ENCODE measurements around the gene ABI2. TPM values are rescaled to one million over a fixed set of nuclear protein-coding genes. Genes with fewer than 3 reads are reported as not detected.

ABI2 gene
- total RNA-seq, 1 donor from 2014 or later = 101 TPM

DNA sequence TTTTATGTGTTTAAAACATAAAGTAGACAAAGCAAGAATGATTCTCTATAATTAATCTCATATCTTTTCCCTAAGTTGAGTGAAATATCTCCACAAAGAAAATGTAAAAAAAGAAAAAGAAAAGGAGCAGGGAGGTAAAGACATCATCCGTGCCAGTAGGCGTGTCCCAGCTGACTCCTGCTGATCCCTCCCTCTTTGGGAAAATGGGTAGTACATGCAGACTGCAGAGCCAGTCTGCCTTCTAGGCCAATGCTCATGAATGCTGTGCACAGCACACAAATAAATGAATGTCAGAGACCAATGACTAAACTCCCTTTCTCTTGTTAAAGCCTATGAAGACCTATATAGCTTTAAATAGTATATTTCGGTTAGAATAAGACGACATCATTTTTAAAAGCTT is 142.2 kb downstream of the ABI2 start:
- Mint-ChIP-seq H3K4me3 (ENCODE audit: unreplicated experiment) (no peak overlapping the region), H3K27me3 (ENCODE audit: unreplicated experiment) (no peaks in the 10 kb centered on the region), H3K4me1 (ENCODE audit: unreplicated experiment) (no peaks in the 10 kb centered on the region), H3K27ac (ENCODE audit: unreplicated experiment) (no peak overlapping the region), H3K9me3 (ENCODE audit: unreplicated experiment) (no peaks in the 10 kb centered on the region), H3K36me3 (ENCODE audit: low read depth, unreplicated experiment) (peaks cover 5% of the 10 kb centered on the region)
- DNase-seq (ENCODE audit: low spot score) = no peak
- TF ChIP-seq, protein P1, sequence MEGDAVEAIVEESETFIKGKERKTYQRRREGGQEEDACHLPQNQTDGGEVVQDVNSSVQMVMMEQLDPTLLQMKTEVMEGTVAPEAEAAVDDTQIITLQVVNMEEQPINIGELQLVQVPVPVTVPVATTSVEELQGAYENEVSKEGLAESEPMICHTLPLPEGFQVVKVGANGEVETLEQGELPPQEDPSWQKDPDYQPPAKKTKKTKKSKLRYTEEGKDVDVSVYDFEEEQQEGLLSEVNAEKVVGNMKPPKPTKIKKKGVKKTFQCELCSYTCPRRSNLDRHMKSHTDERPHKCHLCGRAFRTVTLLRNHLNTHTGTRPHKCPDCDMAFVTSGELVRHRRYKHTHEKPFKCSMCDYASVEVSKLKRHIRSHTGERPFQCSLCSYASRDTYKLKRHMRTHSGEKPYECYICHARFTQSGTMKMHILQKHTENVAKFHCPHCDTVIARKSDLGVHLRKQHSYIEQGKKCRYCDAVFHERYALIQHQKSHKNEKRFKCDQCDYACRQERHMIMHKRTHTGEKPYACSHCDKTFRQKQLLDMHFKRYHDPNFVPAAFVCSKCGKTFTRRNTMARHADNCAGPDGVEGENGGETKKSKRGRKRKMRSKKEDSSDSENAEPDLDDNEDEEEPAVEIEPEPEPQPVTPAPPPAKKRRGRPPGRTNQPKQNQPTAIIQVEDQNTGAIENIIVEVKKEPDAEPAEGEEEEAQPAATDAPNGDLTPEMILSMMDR (IDR thresholded peaks at IDR 0.05; ENCODE audit: unreplicated experiment) = no peak

DNA sequence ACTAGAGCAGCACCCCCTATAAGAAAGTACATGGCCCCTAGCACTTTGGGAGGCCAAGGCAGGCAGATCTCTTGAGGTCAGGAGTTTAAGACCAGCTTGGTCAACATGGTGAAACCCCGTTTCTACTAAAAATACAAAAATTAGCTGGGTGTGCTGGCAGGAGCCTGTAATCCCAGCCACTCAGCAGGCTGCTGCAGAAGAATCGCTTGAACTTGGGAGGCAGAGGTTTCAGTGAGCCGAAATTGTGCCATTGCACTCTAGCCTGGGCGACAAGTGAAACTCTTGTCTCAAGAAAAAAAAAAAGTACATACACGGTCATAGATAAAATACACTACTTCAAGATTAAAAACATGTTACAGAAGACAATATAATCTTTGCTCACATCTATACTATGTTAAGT is 143.1 kb downstream of the ABI2 start:
- Mint-ChIP-seq H3K9me3 (ENCODE audit: unreplicated experiment) (no peaks in the 10 kb centered on the region), H3K27me3 (ENCODE audit: unreplicated experiment) (no peaks in the 10 kb centered on the region), H3K27ac (ENCODE audit: unreplicated experiment) (no peak overlapping the region), H3K4me1 (ENCODE audit: unreplicated experiment) (no peaks in the 10 kb centered on the region), H3K36me3 (ENCODE audit: low read depth, unreplicated experiment) (peaks cover 5% of the 10 kb centered on the region), H3K4me3 (ENCODE audit: unreplicated experiment) (no peak overlapping the region)
- no peak for DNase-seq (ENCODE audit: low spot score)
- TF ChIP-seq, protein P1 (IDR thresholded peaks at IDR 0.05; ENCODE audit: unreplicated experiment) = no peak

DNA sequence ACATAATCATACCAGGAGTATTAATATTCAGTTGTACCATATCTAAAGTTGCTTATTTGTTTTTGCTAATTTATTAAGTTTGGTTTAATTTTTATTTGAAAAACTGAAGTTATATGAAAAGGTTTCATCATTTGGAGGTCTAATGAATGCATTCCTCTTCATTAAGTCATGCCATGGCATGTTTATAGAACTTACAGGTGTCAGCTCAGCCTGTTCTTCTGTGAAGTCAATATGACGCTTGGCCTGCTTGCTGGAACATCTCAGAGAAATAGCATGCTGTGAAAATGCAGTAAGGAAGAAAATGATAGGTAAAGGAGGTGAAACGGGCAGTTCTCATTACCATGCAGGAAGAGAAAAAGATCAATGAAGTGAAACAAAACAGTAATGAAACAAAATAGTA is 148.7 kb downstream of the ABI2 start:
- no peak for DNase-seq (ENCODE audit: low spot score)
- Mint-ChIP-seq H3K4me3 (ENCODE audit: unreplicated experiment) (no peak overlapping the region), H3K27me3 (ENCODE audit: unreplicated experiment) (no peaks in the 10 kb centered on the region)

DNA sequence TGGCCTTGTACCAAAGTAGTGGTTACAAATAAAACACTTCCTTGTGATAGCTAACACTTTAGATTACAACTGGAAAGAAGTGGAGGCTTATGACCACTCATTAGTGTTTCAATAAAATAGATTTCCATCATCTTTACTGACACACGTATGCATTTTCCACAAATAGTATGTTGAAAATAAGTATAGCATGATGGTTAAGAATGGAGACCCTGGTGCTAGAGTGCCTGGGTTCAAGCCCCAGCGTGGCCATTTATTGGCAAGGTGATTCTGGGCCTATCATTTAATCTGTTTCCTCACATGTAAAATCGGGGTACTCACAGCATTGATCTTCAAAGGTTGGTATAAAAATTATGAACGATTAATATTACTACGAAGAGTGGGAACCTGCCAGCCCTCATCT is 152.4 kb downstream of the ABI2 start:
- Mint-ChIP-seq H3K36me3 (ENCODE audit: low read depth, unreplicated experiment) (peaks cover 10% of the 10 kb centered on the region), H3K4me1 (ENCODE audit: unreplicated experiment) (peaks cover 3% of the 10 kb centered on the region), H3K27me3 (ENCODE audit: unreplicated experiment) (no peaks in the 10 kb centered on the region), H3K9me3 (ENCODE audit: unreplicated experiment) (no peaks in the 10 kb centered on the region), H3K4me3 (ENCODE audit: unreplicated experiment) (no peak overlapping the region), H3K27ac (ENCODE audit: unreplicated experiment) (no peak overlapping the region)
- DNase-seq (ENCODE audit: low spot score) = no peak
- TF ChIP-seq, protein P1 (IDR thresholded peaks at IDR 0.05; ENCODE audit: unreplicated experiment) = no peak

More for the DNA sequence above, 148.7 kb downstream of the ABI2 start:
- TF ChIP-seq, protein P1 (IDR thresholded peaks at IDR 0.05; ENCODE audit: unreplicated experiment) = no peak
- H3K9me3 Mint-ChIP-seq (ENCODE audit: unreplicated experiment) = no peaks in the 10 kb centered on the region
- H3K4me1 Mint-ChIP-seq (ENCODE audit: unreplicated experiment) = no peaks in the 10 kb centered on the region
- no peak overlapping the region for H3K27ac Mint-ChIP-seq (ENCODE audit: unreplicated experiment)
- peaks cover 4% of the 10 kb centered on the region for H3K36me3 Mint-ChIP-seq (ENCODE audit: low read depth, unreplicated experiment)

DNA sequence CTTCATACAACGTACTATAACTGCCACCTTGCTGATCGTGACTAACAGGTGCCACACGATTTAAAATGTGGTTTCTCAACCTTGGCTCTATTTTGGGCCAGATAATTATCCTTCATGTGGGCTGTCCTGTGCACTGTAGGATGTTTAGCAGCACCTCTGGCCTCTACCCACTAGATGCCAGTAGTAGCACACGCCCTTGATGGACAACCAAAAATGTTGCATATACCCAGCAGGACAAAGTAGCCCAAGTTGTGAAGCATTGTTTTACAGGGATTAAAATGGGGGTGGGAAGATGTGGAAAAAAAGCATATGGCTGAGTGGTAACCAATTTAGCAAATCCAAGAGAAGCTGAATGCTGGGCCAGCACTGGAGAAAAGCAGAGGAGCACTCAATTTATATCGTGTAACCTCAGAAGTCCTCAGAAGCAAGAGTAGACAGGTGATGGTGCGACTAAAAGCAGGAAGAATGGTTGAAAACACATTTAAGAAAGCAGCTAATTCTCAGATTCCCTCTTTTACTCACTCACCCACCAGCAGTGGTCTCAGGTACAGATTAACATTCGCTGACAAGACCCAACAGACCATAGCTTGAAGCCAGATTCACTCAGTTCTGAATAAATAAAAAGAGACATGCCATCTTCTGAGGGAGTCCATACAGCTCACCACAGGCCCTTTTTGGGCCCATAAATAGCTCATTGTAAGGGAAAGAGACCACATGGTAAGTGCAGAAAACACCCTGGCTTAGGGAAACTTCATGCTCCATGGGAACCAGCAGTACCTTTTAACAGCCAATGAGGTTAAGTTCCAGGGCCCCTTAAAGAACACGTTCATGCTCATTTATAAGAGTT is 156.3 kb downstream of the ABI2 start:
- Mint-ChIP-seq H3K9me3 (ENCODE audit: unreplicated experiment) (no peaks in the 10 kb centered on the region), H3K27ac (ENCODE audit: unreplicated experiment) (no peak overlapping the region), H3K4me1 (ENCODE audit: unreplicated experiment) (peaks cover 3% of the 10 kb centered on the region), H3K36me3 (ENCODE audit: low read depth, unreplicated experiment) (peaks cover 15% of the 10 kb centered on the region), H3K4me3 (ENCODE audit: unreplicated experiment) (no peak overlapping the region), H3K27me3 (ENCODE audit: unreplicated experiment) (no peaks in the 10 kb centered on the region)
- TF ChIP-seq, protein P1 (IDR thresholded peaks at IDR 0.05; ENCODE audit: unreplicated experiment) = no peak
- no peak for DNase-seq (ENCODE audit: low spot score)
